ENCODE measurements around the gene PSMB7.
A peak's percentile ranks its signal among the peaks of the same experiment; 100 is the strongest.
"Not testable (repeated sequence)": the region's sequence is repeated elsewhere in the genome, so short reads cannot be mapped to it uniquely, and the experiment has no call there.

The PSMB7 gene

DNA sequence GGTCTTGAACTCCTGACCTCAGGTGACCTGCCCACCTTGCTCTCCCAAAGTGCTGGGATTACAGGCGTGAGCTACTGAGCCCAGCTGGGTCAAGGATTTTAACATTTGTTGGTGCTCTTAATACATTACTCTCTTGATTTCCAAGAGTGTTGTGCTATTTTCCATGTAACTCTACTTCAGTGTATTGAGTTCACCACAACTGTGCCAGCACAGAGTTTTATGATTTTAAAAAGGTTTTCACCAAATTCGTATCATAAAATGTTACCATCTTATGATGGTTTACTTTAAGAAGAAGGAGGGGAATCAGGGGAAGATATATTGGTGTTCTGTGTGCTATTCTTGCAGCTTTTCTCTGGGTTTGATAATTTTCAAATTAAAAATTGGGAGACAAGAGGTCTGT is 28.4 kb upstream of the PSMB7 start:
- no peak for DNase-seq (ENCODE audit: low read depth)

DNA sequence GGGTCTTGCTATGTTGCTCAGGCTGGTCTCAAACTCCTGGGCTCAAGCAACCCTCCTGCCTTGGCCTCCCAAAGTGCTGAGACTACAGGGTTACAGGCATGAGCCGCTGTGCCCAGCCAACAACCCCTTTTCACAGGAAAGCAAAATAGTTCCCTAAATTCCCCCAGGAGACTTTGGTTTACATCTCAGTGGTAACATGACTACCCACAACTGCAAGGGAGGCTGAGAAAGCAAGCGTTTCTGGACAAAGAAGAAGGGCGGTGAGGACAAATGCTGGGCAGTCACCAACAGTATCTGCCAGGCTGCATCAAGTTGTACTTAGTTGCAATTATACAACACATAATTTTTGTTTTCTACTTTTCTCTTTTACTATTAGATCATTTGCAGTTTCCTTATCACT is 27.6 kb upstream of the PSMB7 start:
- peak; percentile 44 for DNase-seq (ENCODE audit: low read depth)

DNA sequence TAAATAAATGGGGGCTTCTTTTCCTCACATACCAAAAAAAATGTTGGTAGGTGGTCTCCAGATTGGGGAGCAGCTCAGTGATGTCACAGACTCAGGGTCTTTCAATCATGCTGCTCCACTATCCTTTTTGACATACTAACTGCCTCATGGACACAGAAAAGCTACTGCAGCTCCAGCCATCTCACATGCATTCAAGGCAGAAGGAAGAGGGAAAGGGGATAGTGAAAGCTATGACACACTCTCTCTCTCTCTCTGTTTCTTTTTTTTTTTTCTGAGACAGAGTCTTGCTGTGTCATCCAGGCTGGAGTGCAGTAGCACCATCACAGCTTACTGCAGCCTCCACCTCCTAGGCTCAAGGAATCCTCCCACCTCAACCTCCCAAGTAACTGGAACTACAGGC is 27.1 kb upstream of the PSMB7 start:
- no peak for DNase-seq (ENCODE audit: low read depth)

DNA sequence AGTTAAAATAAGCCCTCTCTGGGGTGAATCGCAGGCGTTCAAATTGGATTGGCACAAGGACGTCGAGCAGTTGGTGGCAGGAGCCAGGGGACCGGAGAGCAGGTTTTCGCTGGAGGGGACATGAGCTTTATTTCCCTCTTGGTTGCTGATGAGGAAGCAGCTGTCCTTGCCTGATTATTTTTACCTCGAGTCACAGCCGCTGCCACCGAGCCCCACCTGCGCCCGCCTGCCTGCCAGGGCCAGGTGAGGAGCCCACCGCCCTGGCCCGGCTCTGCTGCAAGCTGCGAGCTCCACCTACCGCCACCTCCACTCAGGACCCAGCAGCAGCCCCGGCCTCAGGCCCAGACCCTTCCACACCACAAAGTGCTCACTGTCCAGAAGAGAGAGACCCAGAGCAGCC is 26.0 kb upstream of the PSMB7 start:
- no peak for DNase-seq (ENCODE audit: low read depth)

DNA sequence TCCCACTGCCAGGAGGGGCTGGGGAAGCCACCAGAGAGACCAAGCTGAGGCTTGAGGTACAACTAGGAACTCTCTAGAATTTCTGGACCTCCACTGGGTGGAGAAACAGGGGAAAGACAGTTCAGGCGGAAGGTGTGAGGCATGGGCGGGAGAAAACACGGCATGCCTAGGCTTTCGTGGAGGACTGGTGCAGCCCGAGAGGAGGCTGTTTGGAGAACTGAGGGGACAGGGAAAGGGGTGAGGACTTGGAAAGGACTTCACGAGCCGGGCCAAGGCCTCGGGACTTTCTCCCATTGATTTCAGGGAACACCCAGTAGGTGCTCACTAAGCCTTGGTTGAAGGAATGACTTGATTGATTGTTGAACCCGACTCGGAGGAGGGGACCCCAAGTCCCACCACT is 25.5 kb upstream of the PSMB7 start:
- no peak for DNase-seq (ENCODE audit: low read depth)

DNA sequence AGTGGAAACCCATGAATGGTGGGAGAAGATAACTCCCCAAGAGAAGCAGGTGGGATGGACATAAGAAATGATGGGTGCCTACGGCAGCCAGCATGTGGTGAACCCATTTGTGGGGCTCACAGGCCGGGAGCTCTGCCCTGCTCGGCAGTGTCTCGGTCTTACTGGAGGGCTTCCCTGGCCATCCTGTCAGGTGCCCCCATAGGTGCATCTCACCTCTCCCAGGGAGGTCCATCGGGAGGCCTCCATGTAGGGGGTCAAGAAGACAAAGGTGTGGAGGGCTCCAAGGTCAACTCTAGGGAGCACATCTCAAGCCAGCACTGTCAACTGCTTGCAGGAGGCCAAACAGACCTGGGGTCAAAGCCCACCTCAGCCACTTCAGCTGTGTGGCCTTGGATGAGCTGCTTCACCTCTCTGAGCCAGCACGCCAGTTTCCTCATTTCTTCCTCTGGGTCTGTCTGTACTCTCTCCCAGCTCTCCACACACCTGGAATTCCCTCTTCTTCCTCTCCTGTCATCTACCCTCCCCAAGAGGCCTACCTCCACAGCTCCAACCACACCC is 24.5 kb upstream of the PSMB7 start:
- no peak for DNase-seq (ENCODE audit: low read depth)

DNA sequence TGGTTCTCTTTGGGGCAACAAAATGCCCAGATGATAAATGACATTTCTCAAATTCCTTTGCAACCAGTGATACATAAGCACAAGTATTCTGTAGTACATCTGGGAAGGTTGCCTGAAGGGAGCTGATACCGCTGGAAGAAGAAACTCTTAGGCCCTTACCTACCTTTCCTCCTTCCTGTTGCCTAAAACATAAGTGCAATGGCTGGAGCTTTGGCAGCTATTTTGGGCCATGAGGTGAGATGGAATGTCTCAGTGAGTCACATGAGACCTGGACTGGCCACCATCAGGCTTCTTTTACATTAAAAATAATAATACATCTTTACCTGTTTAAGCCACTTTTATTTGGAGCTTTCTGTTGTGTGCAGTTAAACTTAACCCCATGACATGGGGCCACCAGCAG is 23.8 kb upstream of the PSMB7 start:
- DNase-seq (ENCODE audit: low read depth), result no peak

DNA sequence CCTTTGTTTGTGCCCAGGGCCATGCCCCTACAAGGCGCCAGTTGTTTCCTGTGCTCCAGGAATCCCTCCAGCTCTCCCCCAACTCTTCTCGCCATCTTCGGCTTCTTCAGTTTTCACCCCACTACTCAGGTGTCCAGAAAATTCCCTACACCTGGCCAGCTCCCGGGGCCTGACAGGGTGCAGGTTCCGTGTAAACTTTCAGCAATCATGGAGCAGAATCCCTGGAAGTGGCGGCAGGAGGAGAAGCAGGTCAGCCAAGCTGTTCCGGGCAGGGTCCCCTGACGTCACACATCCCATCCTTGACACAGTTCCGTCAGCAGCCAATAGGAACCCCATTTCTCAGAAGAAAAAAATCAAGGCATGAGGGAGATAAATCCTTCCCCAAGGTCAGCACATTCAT is 22.8 kb upstream of the PSMB7 start:
- DNase-seq (ENCODE audit: low read depth), result no peak

DNA sequence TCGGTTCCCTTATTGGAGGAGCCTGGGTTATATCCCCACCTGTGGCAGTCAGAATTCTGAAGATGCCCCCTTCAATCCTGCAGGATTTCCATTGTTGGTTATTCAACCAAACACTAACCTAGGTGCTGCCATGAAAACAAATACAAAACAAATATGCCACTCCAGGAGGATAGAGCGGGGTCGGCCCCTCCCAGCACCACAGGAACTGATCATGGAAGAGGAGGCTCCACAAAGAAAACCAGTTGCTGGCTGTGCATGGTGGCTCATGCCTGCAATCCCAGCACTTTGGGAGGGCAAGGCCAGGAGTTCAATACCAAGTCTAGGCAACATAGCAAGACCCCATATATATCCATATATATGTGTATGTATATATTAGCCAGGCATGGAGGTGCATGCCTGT is 21.8 kb upstream of the PSMB7 start:
- DNase-seq (ENCODE audit: low read depth), result no peak

DNA sequence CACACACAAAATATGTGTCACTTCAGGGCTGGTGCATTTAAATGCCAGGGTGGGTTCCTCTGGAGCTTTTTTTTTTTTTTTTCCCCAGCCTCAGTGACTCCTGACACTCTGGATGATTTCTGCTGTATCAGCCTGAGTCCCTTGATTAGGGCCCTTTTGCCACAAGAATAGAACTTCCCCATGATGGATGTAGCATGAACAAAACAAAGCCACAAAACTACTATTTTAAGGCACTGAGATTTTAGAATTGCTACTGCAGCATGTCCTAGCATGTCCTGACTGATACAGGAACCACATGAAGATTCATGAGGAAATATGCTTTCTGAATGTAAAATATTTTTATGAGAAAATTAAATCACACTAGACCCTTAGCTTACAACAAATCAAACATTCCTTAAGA is 21.1 kb upstream of the PSMB7 start:
- DNase-seq (ENCODE audit: low read depth), result no peak

DNA sequence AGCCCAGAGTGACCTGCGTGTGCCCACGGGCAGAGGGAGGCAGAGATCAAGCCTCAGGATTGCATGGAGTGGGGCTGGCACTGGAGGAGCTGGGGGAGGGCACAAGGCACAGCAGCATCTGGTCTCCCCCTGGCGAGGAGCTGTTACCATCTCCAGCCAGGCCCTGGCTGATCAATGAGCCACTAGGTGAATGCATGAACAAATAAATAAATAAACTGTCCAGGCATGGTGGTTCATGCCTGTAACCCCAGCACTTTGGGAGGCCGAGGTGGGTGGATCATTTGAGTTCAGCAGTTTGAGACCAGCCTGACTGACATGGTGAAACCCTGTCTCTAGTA is 14.3 kb upstream of the PSMB7 start:
- DNase-seq (ENCODE audit: low read depth), result no peak

DNA sequence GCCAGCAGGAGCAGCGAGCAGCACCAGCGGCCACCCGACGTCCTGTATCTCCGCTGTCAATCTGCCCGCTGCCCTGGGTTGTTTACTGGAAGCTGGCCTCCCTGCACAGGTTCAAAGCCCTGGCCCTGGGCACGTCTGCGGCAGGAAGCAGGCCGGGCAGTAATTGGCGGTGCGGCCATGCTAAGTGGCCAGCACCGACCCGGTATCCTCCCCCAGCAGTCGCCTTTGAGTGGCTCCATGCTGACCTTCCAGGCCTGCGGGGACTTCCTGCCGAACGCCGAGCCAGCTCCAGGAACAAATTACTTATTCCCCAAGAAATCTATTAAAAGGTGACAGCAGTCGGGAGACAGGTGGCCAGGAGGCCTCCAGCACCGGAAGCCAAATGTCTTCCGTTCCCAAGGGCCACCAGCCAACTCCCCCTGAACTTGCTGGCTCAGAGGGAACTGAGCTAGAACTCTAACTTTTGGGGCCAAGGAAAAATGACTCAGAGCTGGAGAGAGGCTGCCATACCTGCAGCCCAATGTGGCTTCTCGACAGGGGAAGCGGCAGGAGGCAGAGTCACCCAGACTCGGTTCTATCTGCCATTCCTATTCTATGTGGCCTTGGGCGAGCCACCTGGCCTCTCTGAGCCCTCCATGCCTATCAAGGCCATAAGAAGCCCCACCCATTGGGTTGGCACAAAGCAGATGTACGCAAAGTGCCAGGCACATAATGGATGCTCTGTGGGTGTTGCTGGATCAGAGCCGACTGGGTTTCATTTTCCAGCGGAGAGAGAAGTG is 13.7 kb upstream of the PSMB7 start:
- DNase-seq (ENCODE audit: low read depth), result no peak

DNA sequence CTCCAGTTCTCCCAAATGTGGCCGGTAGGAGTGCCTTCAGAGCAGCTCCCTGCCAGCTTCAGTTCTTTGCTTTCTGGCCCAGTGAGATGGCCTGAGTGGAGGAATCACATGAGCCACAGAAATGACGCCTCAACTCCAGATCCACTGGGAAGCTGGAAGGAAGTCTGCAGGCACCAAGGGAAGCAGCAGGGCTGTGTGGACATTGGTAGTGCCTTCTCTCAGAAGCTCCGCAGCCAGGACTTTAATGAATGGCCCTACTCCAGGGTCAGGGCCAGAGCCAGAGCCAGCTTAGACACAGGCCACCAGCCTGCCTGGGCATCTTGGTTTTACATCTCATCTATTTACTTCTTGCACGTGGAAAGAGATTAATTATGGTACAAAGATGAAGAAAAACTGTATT is 12.0 kb upstream of the PSMB7 start:
- no peak for DNase-seq (ENCODE audit: low read depth)

DNA sequence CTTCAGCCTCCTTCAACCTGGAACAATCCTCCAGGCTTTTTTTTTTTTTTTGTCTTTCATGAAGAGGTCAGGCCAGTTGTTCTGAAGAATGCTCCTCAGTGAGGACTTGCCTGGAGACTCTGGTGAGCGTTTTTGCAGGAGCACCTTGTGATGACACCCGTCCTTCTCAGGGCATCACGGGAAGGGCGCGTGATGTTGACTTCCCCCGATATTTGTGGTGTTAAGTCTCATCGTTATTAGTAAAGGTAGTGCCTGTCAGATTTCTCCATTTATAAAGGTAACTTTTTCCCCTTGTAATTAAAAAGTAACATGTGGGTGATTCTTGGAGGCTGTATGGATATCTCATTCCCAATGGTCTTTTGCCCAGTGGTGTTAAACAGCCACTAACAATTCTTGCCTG is 11.1 kb upstream of the PSMB7 start:
- no peak for DNase-seq (ENCODE audit: low read depth)

DNA sequence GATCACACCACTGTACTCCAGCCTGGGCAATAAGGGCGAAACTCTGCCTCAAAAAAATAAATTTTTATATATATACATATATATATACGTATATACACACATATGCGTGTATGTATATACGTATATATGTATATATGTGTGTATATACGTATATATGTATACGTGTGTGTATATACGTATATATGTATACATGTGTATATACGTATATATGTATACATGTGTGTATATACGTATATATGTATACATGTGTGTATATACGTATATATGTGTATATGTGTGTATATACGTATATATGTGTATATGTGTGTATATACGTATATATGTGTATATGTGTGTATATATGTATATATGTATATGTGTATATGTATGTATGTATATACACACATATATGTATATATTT is 10.5 kb upstream of the PSMB7 start:
- DNase-seq (ENCODE audit: low read depth), result not testable (repeated sequence)

DNA sequence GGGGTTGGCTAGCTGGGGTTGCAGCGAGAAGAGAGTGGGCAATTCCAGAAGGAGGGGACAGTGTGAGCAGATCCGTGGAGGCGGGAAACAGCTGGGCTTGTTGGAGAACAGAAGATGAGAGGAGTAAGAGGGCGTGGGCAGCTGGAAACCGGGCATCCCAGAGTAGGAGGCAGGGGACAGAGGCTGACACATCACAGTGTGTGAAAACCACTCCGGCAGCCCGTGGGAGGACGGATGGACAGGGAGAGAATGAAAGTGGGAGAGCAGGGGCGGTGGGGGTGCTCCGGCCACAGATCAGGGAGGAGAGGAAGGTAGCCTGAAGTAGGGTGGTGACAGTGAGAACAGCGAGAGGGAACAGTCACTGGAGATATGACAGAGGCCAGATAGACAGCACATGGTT is 8.3 kb upstream of the PSMB7 start:
- DNase-seq (ENCODE audit: low read depth), result no peak

DNA sequence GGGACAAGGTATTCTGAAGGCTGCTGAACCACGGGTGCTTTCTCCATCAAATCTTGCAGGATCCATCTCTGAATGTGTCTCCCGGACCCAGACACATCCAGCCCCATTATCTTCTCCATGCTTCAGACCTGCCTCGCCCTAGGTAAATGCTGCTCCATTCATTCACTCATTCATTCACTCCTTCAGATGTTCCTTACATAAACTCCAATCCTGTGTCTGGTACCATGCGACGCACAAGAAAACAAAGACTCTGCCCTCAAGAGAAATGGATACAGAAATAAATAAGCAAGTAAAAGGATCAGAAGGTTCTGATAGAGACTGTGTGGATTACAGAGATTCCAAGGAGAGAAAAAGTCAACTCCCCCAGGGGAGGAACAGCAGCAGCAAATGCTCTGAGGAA is 7.9 kb upstream of the PSMB7 start:
- DNase-seq (ENCODE audit: low read depth), result no peak

DNA sequence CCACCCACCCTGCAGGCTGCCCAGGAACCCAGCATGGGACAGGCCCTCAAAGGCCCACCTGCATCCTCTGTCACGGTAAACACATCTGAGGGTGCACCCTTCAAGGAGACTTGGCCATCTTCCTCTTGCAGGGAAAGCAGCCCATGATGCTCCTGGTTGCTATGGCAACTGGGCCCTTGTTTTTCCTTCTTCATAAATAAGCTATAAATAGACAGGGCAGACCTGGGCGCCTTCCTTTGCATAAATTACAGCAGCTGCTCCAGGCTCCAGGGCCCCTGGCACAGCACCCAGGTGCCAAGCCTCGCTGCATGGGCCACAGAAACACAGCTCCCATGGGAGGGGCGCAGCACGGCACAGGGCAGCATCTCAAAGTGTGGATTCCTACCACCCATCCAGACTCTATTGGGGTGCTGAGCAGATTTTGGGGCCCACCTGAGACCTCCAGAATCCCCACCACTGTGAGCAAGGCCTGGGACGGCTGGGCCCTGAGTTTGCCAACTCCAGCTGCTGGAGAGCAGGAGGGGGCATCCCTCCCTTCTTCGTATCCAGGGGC is 5.8 kb upstream of the PSMB7 start:
- no peak for DNase-seq (ENCODE audit: low read depth)

DNA sequence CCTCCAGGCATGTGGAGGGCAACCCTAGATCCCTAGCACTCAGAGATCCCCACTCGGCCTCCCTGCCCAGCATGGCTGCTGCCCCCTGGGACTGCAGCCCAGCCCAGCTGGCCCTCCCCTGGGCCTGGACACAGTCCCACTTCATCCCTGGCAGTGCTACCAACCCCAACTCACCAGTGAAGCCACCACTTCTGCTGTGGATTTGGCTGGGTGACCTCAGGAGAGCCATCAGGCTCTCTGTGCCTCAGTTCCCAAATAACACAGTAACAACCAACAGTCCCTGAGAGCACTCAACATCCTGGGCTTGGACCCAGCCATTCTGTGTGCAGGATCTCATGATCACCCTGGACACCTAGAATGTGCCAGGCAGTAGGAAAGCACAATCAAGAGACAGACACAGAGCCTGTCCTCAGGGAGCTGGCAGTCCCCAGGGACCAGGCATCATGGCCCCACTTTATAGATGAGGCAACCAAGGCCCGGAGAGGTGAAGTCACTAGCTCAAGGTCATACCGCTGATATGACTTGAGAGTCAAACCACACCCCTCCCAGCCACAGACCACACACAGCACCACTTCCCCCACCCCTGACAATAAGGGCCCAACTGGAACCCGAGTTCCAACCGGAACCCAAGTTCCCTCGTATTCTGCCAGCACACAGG is 4.7 kb upstream of the PSMB7 start:
- DNase-seq (ENCODE audit: low read depth), result no peak

DNA sequence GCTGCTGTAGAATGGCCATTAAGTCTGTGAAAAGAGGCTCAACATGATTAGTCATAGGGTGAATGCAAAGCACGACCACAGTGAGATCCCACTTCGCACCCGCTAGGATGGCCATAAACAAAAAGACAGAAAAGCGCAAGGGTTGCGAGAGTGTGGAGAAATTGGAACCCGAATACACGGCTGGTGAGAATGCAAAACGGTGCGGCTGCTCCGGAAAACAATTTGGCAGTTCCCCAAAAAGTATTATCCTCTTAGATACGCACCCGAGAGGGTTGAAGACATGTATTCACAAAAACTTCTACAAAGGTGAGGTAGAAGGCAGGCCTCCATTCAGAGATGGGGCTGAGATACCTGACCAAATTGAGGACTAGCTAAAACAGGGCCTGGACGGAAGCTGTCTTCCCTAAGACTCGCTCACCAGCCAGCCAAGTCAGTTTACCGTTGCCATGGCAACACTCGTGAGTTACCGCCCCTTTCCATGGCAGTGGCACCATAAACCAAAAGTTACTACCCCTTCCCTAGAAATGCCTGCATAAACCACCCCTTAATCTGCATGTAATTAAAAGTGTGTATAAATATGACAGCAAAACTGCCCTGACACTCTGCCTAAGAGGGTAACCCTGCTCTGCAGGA is 726 bp upstream of the PSMB7 start:
- DNase-seq (ENCODE audit: low read depth), result no peak

DNA sequence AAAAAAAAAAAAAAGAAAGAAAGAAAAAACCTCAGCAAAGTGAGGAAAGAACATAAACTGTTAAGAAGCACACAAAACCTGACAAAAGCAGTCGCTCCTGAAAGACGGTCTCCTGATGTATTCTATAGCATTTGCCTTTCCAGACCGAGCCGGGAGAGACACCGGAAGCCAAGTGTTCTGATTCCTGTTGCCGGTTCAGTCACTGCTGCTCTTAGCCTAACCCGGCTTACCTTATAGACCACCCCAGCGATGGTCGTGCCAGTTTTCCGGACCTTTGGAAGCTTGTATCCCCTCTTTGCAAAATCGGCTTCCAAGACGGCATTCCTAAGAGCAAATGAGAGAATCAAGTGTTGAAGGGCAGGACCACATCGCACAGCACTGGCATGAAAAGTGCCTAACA is 630 bp downstream of the PSMB7 start:
- no peak for DNase-seq (ENCODE audit: low read depth)

DNA sequence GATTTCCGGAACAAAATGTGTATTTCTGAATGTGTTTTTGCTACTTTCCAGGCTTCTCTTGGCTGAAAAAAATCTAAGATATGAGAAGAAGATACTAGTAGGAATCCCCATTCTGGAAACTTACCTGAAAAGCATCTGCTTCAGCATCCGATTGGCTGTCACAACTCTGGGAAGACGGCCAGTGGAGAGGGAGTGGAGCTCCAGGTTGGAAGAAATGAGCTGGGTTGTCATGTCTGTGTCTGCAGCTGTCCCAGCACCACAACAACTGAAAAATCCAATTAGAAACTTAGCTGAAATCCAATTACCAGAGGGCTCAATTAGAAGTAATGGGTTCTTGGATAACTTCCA is 3.0 kb downstream of the PSMB7 start:
- no peak for DNase-seq (ENCODE audit: low read depth)

DNA sequence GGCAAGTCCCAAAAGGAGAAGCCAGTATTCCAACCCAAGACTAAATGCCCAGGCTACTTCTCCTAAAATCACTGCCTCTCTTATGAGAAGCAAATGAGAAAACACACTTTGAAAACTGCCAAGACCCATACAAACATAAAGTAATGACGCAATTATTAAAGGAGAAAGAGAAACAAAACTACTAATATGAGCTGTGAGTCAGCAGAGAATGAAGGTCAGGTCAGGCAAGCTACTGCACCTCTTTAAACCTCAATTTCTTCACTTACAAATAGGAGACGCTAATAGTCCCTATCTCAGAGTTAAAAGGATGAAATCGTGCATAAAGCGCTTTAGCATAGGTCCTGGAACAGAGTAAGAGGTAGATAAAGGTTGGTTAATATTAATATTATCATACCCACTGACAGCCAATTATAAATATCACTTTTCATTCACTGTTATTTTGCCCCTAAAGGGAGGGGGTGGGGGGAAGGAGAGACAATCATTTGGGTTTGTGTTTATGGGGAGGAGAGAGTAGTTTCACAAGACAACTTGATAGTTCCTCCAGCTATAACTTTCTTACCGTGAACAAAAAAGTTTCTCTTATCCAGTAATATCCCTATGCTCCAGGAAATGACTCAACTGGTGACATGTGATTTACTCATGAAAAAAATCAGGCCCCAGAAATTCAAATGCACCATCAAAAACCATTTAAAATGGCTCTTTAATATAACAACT is 3.6 kb downstream of the PSMB7 start:
- peak; percentile 66 for DNase-seq (ENCODE audit: low read depth)

All from fibroblast of gingiva (primary cell).